ENCODE data around the gene MSI2. TPM values are rescaled to one million over a fixed set of nuclear protein-coding genes. Genes with fewer than 3 reads are reported as not detected.

Gene MSI2
- total RNA-seq, 2 experiments from 2014 or later, result 117 to 120 TPM

- no peak overlapping the region for H3K27ac Mint-ChIP-seq
- DNase-seq (no peak), ATAC-seq (no peak)
- H3K36me3 Mint-ChIP-seq, result peaks cover 16% of the 10 kb centered on the region
- peaks cover 26% of the 10 kb centered on the region for H3K4me1 Mint-ChIP-seq
- H3K9me3 Mint-ChIP-seq (ENCODE audit: low read depth), result no peaks in the 10 kb centered on the region
- CTCF ChIA-PET, result interaction anchor here (0.6 to 2.5 kb wide), 3 partner anchors 171 to 526 kb away, joined by 3 to 6 read pairs (median 5); no protein-coding TSS in a partner anchor
- no peak overlapping the region for H3K4me3 Mint-ChIP-seq
- no peaks in the 10 kb centered on the region for H3K27me3 Mint-ChIP-seq
Measured at GRCh38 chr17:57413848-57414651, 157.7 kb downstream of the MSI2 start.

GRCh38 chr17:57415751-57416207 is 159.5 kb downstream of the MSI2 start:
- Mint-ChIP-seq H3K9me3 (ENCODE audit: low read depth) (no peaks in the 10 kb centered on the region), H3K4me1 (peaks cover 16% of the 10 kb centered on the region), H3K36me3 (peaks cover 14% of the 10 kb centered on the region), H3K4me3 (no peak overlapping the region), H3K27ac (no peak overlapping the region), H3K27me3 (no peaks in the 10 kb centered on the region)
- no peak for DNase-seq
- no peak for ATAC-seq
- CTCF ChIA-PET, result no interaction called here

DNA sequence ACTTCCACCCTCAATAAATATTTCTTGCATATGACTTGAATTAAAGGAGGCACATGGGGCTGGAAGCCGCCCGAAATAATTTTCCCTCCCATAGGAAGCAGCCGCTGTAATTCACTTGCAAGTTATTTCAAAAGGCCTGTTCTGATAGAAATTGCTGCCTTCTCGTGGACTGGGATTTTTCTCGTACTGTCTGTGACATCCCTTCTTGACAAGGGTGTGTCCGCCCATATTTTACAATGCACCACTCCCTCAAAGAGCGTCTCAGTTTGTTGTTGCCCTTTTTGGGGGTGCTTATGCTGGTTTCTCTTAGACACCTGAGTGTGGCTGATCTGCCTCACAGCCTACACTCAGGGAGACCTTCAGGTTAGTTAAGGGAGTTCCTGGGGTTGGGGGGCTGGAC is 160.0 kb downstream of the MSI2 start:
- no peak for ATAC-seq
- Mint-ChIP-seq H3K36me3 (peaks cover 14% of the 10 kb centered on the region), H3K9me3 (ENCODE audit: low read depth) (no peaks in the 10 kb centered on the region), H3K4me3 (no peak overlapping the region), H3K27me3 (no peaks in the 10 kb centered on the region), H3K4me1 (peaks cover 16% of the 10 kb centered on the region), H3K27ac (no peak overlapping the region)
- DNase-seq, result no peak
- CTCF ChIA-PET, result no interaction called here

DNA sequence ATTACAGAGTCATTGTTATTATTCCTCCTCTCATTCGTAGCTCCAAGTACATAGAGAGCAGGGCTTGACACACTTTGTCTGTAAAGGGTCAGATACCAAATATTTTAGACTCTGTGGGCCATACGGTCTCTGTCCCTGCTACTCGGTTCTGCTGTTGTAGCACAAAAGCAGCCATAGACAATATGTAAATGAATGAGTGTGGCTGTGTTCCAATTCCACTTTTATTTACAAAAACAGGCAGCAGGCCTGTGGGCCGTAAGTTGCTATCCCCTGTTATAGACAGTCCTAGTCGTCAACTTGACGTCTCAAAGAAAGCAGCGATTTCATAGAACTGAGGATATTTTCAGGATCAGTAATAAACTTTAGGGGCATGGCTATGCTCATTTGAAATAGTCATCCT is 161.6 kb downstream of the MSI2 start:
- ATAC-seq, result no peak
- peaks cover 21% of the 10 kb centered on the region for H3K4me1 Mint-ChIP-seq
- CTCF ChIA-PET, result no interaction called here

GRCh38 chr17:57418463-57419246 is 162.3 kb downstream of the MSI2 start:
- H3K27me3 Mint-ChIP-seq, result no peaks in the 10 kb centered on the region
- DNase-seq, result no peak
- CTCF ChIA-PET, result interaction anchor here (1.4 kb wide), 1 partner anchor 175 kb away, joined by 6 read pairs; no protein-coding TSS in a partner anchor
- no peak overlapping the region for H3K27ac Mint-ChIP-seq
- H3K9me3 Mint-ChIP-seq (ENCODE audit: low read depth), result no peaks in the 10 kb centered on the region
- no peak overlapping the region for H3K4me3 Mint-ChIP-seq
- no peak for ATAC-seq
- peaks cover 24% of the 10 kb centered on the region for H3K4me1 Mint-ChIP-seq
- H3K36me3 Mint-ChIP-seq, result peaks cover 17% of the 10 kb centered on the region

More for the DNA sequence above, 161.6 kb downstream of the MSI2 start:
- H3K27ac Mint-ChIP-seq, result no peak overlapping the region
- no peaks in the 10 kb centered on the region for H3K27me3 Mint-ChIP-seq
- no peaks in the 10 kb centered on the region for H3K9me3 Mint-ChIP-seq (ENCODE audit: low read depth)
- peaks cover 14% of the 10 kb centered on the region for H3K36me3 Mint-ChIP-seq
- no peak for DNase-seq
- H3K4me3 Mint-ChIP-seq, result no peak overlapping the region

GRCh38 chr17:57419940-57420550 is 163.7 kb downstream of the MSI2 start:
- Mint-ChIP-seq H3K9me3 (ENCODE audit: low read depth) (no peaks in the 10 kb centered on the region), H3K36me3 (peaks cover 13% of the 10 kb centered on the region), H3K27me3 (no peaks in the 10 kb centered on the region), H3K27ac (no peak overlapping the region), H3K4me3 (no peak overlapping the region), H3K4me1 (peaks cover 31% of the 10 kb centered on the region)
- ATAC-seq (no peak), DNase-seq (no peak)
- CTCF ChIA-PET, result interaction anchor here (1.0 to 1.7 kb wide), 2 partner anchors 177 to 252 kb away, joined by 4 to 5 read pairs; no protein-coding TSS in a partner anchor

DNA sequence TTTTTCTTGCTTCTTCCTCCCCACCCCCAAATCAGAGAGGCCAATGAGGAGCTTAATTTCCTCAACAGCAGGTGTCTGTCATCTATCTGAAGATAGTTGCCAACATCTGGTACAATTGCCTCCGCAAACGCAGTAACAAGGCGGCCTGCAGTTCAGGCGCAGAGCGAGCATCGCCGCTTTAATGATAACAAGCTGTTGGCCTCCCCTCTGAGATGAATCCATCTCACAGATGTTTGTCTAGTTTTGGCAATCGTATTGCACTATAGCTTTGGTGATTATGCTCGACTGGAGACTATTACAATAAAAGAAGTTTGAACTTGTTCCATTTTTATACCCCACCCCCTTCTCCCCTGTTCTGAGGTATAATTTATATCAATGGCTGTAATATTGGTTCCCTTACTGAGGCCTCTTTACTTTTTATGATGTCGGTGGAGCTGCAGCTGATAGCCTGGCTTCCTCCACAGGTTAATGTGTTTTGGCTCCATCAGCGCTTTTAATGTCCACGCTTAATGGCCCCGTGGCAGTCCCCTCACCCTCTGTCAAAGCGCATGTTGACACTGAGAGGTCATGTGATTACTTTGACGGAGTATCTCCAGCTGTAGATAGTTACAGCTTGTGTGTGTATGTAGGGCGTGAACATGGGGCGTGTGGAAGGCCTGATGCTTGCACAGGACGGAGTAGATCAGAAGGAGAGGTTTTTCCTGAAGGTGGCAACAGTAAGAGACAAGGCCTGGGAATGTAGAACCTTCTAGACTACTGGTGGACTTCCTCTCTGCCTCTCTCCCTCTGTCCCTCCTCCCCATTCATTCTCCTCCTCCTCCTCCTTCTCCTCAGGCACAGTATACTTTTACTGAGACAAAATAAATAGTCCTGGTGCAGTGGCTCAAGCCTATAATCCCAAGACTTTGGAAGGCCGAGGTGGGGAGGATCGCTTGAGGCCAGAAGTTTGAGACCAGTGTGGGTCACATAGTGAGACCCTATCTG is 164.7 kb downstream of the MSI2 start:
- Mint-ChIP-seq H3K36me3 (peaks cover 9% of the 10 kb centered on the region), H3K27me3 (no peaks in the 10 kb centered on the region), H3K9me3 (ENCODE audit: low read depth) (no peaks in the 10 kb centered on the region), H3K27ac (no peak overlapping the region), H3K4me1 (peaks cover 39% of the 10 kb centered on the region), H3K4me3 (no peak overlapping the region)
- ATAC-seq (no peak), DNase-seq (no peak)
- CTCF ChIA-PET, result interaction anchor here (0.6 to 1.7 kb wide), 3 partner anchors 178 to 1224 kb away, joined by 3 to 5 read pairs (median 4); no protein-coding TSS in a partner anchor

GRCh38 chr17:57422574-57423164 is 166.3 kb downstream of the MSI2 start:
- Mint-ChIP-seq H3K36me3 (peaks cover 5% of the 10 kb centered on the region), H3K9me3 (ENCODE audit: low read depth) (no peaks in the 10 kb centered on the region), H3K27ac (no peak overlapping the region), H3K4me1 (peaks cover 37% of the 10 kb centered on the region), H3K27me3 (no peaks in the 10 kb centered on the region), H3K4me3 (no peak overlapping the region)
- DNase-seq (no peak), ATAC-seq (no peak)
- CTCF ChIA-PET, result no interaction called here

- H3K27me3 Mint-ChIP-seq, result no peaks in the 10 kb centered on the region
Measured at GRCh38 chr17:57423541-57423940, 167.2 kb downstream of the MSI2 start.

GRCh38 chr17:57424273-57424672 is 167.9 kb downstream of the MSI2 start:
- H3K4me3 Mint-ChIP-seq, result no peak overlapping the region
- H3K4me1 Mint-ChIP-seq, result peaks cover 28% of the 10 kb centered on the region
- H3K27me3 Mint-ChIP-seq, result no peaks in the 10 kb centered on the region
- no peaks in the 10 kb centered on the region for H3K9me3 Mint-ChIP-seq (ENCODE audit: low read depth)
- DNase-seq (no peak), ATAC-seq (no peak)
- H3K27ac Mint-ChIP-seq, result no peak overlapping the region
- CTCF ChIA-PET, result interaction anchor here (1.2 to 2.0 kb wide), 2 partner anchors 181 to 323 kb away, joined by 3 to 7 read pairs; no protein-coding TSS in a partner anchor
- H3K36me3 Mint-ChIP-seq, result peaks cover 5% of the 10 kb centered on the region

More at GRCh38 chr17:57423541-57423940, 167.2 kb downstream of the MSI2 start:
- H3K36me3 Mint-ChIP-seq, result peaks cover 5% of the 10 kb centered on the region
- H3K4me1 Mint-ChIP-seq, result peaks cover 31% of the 10 kb centered on the region
- ATAC-seq, result no peak
- CTCF ChIA-PET, result interaction anchor here (1.2 to 2.0 kb wide), 2 partner anchors 180 to 324 kb away, joined by 3 to 7 read pairs; no protein-coding TSS in a partner anchor
- H3K4me3 Mint-ChIP-seq, result no peak overlapping the region
- H3K27ac Mint-ChIP-seq, result no peak overlapping the region
- no peaks in the 10 kb centered on the region for H3K9me3 Mint-ChIP-seq (ENCODE audit: low read depth)
- no peak for DNase-seq

- Mint-ChIP-seq H3K36me3 (peaks cover 4% of the 10 kb centered on the region), H3K4me3 (no peak overlapping the region), H3K4me1 (peaks cover 28% of the 10 kb centered on the region), H3K27ac (no peak overlapping the region), H3K9me3 (ENCODE audit: low read depth) (no peaks in the 10 kb centered on the region), H3K27me3 (no peaks in the 10 kb centered on the region)
- CTCF ChIA-PET, result interaction anchor here (2.0 kb wide), 1 partner anchor 181 kb away, joined by 7 read pairs; no protein-coding TSS in a partner anchor
- no peak for DNase-seq
- ATAC-seq, result no peak
Measured at GRCh38 chr17:57424777-57425188, 168.5 kb downstream of the MSI2 start.

DNA sequence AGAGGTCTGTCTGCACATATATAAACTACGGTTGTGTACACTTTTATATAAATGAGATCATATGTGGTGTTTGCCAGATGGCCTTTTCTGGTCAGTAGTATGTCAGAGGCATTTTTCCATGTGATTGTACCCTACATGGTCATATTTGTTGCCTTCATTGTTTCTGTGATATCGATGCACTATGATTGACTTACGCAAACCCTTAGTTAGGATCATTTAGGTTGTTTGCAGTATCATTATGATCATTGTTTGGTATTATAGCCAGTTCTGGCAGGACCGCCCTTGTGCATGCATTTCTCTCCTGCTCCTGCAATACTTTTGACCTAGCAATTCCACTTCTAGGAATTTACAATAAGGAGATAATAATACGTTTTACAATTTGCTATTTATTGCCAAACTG is 169.1 kb downstream of the MSI2 start:
- peaks cover 29% of the 10 kb centered on the region for H3K4me1 Mint-ChIP-seq
- no peaks in the 10 kb centered on the region for H3K27me3 Mint-ChIP-seq
- H3K4me3 Mint-ChIP-seq, result no peak overlapping the region
- ATAC-seq, result no peak
- CTCF ChIA-PET, result interaction anchor here (1.4 kb wide), 1 partner anchor 182 kb away, joined by 4 read pairs; no protein-coding TSS in a partner anchor
- peaks cover 4% of the 10 kb centered on the region for H3K36me3 Mint-ChIP-seq
- H3K9me3 Mint-ChIP-seq (ENCODE audit: low read depth), result no peaks in the 10 kb centered on the region
- no peak overlapping the region for H3K27ac Mint-ChIP-seq
- DNase-seq, result no peak

All from activated CD8-positive, alpha-beta memory T cell treated with anti-CD3 and anti-CD28 coated beads, Interleukin-2, amount 10 ng/mL, durations not matched to agents 7 days and 5 days (primary cell).